Measurements from ENCODE around the gene C6orf89. TPM values are rescaled to one million over a fixed set of nuclear protein-coding genes. Genes with fewer than 3 reads are reported as not detected.

The C6orf89 gene, protein sequence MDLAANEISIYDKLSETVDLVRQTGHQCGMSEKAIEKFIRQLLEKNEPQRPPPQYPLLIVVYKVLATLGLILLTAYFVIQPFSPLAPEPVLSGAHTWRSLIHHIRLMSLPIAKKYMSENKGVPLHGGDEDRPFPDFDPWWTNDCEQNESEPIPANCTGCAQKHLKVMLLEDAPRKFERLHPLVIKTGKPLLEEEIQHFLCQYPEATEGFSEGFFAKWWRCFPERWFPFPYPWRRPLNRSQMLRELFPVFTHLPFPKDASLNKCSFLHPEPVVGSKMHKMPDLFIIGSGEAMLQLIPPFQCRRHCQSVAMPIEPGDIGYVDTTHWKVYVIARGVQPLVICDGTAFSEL
- 30.6 TPM for polyA plus RNA-seq (ENCODE audit: insufficient read length)

DNA sequence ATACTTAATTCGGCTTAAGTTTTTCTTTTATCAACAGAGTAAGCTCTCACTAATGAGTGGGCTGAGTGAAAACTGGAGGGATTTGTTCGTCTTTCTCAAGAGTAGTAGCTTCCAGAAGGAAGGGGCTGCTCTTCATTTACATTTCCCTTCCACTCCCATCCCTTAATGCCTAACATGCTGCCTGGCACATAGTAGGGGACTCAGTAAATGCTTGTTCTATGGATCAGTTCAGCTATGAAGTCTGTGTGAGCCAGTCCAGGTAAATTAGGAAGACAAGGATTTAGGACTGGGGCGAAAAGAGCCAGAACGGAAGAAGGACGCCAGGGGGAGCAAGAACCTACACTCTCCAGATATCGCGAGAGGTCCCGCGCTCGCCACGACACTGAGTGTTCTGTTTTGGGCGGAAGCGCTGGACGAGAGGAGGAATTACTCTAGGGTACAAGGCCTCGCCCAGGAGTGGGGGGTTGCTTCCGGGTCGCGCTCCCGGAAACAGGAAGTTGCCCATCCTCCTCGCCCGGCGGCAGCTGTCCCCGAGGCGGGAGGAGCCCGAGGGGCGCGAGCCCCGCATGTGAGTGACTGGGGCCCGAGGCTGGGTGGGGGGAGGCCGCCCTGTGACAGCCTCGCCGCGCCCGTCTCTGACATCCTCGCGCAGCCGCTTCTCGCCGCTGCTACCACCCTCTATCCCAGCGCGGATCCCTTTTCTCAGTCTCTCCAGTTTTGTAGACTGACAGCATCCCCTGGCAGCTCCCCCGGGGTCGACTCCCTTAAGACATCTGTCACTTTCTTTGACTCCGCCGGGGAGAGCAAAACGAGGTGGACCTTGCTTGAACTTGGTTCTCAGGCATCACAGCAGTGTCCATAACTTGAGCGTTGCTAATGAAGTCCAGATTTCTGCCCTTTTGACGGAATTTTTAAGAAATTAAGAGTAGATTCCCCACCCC lies at the start of gene C6orf89:
Gene C6orf89 (plus strand): TSS at position 492 of the 941 bp plus-strand sequence. CDS start 13,493 bp downstream, outside the sequence.
- peak; percentile 93 for DNase-seq (ENCODE audit: low read depth)

DNA sequence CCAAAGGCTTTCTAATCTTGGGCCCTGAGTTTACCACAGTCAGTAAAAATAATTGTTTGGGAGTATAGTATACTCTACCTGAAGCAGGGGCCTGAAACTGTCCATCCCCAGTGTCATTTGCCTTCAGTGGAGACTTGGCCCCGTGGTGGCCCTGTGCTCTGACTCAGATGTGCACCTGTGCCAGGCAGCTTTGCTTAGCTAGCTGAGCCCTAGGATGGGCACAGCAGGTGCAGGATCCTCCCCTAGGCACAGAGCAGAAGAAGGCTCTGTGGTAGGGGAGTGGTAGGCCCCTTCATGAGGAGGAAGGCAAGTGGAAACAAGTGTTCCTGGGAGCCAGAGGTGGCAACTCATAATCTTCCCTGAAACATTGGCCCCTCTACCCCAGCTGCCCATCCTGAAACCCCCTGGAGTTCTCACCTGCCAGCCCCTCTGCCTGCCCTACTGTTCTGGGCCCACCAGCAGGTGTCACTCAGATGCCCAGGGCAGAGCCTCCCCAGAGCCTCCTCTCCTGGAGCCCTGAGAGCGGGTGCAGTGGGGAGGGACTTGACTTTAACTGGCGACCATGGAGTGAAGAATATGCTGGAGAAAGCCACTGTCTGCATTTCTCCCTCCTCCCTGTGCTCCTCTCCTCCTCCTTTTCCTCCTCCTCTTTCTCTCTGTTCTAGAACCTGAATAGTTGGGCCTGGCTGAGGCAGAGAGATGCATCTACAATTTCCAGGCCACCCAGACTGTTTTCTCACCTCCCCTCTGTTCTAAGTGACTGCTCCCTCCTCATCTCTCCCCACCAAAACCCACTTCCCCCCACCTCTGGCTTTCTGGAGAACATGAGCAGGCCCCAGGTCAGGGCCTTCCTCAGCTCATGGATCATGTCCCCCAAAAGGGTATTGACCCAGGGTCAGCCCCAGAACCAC lies 49.4 kb upstream of the C6orf89 start:
- no peak for DNase-seq (ENCODE audit: low read depth)

DNA sequence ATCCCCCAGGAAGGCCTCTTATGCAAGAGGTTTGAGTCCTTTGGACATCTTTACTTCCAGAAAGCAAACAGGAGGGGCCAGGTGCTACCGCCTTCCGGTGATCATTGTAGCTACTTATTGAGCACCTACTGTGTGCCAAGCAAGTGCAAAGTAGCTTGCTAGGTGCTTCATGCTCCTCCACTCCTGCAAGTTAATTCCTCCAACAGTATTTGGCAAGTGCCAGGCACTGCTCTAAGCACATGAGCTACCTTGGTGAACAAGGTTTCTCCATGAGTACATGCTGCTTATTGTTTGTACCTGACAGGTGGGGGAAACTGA lies 48.8 kb upstream of the C6orf89 start:
- DNase-seq (ENCODE audit: low read depth) = no peak

DNA sequence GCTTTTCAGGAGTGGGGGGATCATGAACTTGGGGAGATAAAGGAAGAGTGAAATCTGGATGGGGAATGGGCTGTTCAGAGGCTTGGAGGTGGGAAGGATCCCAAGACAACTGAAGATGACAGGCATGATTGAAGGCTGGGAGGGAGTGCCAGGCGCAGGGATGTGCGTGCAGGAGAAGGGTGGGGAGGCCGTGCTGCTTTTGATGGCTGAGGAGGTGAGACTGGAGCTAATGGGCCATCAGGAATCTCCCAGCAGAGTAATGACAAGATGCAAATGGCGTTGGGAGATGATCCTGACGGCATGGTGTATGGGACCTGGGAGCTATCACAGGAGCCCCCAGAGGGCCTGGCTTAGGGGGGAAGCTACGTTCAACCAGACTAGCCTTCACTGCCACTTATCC lies 48.1 kb upstream of the C6orf89 start:
- DNase-seq (ENCODE audit: low read depth) = no peak

DNA sequence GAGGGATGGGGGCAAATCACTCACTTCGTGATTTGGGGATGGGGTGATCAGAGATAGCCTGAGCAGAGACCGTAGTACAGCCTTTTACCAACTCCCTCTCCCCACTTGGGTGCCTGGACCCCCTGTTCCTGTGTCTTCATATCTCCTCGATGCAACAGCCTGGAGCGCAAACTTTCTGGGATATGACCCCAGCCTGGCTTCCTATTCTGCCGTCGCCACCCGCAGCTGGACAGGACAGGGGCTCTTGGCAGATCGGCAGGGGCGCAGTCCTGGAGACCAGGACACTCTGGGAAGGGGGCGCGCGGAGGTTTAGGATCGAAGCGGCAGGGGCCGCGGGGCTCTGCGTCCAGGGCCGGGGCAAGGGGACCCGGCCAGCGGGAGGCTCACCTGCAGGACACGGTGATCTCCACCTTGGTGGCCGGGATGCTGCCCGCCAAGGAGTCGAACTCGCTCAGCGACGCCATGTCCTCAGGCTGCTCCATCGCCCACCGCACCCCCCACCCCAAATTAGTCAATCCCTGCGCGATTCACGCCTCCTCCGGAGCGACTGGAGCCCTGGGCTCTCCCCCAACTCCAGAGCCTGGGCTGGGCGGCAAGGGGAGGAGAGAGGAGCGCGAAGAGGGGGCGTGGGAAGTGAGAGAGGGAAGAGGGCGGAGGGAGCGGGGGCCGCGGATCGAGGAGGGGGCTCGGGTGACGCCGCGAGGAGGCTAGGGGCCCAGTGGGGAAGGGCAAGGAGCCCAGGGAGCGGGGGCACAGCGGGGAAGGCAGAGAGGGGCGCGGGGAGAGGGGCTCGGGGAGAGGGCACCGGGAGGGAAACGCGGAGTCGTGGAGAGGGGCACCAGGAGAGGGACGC lies 46.6 kb upstream of the C6orf89 start, which contains the start of gene CPNE5:
Gene CPNE5 (minus strand): TSS at position 549 of the 853 bp plus-strand sequence. CDS start 67 bp downstream, at position 482.
- no peak for DNase-seq (ENCODE audit: low read depth)

DNA sequence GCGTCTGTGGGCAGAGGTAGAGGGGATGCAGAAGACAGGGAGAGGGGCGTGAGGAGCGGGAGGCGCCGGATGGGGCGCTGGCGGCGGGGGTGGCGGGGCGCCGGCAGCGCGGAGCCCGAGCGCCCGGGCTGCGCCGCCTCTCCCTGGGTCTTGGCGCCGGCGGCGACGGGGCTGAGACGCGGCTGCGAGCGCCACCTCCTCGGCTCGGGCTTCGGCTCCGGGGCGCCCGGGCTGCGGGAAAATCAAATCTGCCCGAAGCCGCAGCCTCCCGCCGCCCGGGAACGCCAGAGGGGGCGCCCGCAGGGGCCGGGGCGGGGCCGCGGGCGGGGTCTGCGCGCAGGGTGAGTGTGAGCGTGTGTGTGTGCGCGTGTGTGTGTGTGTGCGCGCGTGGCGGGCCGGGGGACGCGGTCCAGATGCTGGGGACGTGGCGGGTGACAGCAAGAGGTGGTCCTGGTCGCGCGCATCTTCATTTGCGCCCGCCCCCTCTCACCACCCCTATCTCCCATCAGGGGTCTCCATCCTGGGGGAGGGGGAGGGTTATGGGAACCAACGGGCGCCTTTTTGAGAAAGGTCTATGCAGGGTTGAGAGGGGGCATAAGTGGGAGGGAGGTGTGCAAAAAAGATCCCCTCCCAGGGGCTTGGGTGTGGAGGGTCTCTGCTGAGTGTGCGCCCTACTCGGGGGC lies 45.9 kb upstream of the C6orf89 start:
- DNase-seq (ENCODE audit: low read depth) = no peak

DNA sequence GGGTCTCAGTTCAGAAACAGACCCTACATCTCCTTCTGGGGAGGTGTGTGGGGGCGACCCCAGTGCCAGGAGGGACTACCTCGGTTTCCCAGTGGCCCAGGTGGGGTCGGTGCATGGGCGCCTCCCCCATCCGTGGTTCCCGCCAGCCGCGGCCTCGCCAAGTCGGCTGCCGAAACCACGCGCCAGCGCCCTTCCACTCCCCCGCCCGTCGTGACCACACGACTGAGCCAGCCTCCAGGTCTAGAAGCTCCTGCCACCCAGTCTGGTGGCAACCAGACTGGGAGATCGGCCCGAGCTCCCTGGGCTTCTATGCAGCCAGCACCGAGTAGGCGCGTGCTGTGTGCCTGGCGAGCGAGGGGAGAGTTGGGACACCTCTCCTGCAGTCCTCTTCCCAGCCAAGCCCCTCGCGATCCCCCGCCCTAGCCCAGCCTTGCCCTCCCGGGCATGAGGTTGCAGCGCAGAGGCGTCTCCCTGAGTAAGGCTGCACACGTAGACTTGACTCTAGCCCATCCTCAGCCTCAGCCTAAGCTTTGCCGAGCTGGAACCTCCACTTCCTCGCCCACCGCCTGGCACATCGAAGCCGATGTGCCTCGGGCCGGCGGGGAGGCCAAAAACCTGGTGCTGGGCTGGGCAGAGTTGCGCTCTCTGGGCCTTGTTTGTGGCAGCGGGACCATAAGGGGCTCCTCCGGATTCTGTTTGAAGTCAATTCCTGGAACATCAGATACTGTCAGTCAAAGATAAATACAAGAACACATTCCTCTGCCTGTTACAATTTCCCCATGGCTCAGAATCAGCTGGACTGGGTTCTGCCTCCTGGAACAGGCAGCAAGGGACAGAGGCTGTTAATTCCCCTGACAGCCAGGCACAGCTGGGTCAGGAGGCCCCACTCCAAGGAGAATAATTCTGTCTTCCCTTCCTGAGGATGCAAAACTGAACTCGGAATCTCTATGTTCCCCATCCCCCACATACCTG lies 45.0 kb upstream of the C6orf89 start:
- DNase-seq (ENCODE audit: low read depth) = no peak

DNA sequence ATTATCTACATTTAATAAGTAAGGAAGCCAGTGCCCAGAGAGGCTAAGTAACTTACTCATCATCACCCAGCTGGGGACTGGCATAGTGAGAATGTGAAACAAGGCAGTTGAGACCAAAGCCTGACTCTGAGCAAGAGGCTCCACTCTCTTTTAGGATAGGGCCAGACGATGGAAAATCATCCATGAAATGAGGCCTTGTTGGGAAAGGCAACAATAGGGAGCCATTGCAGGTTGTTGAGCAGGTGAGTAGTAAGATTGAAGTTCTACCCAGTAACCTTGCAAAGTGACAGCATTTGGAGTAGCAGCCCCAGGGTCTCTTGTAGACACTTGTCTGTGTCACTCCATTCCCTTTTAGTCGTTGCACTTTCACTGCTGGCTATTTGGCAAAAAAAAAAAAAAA lies 44.0 kb upstream of the C6orf89 start:
- DNase-seq (ENCODE audit: low read depth) = no peak

DNA sequence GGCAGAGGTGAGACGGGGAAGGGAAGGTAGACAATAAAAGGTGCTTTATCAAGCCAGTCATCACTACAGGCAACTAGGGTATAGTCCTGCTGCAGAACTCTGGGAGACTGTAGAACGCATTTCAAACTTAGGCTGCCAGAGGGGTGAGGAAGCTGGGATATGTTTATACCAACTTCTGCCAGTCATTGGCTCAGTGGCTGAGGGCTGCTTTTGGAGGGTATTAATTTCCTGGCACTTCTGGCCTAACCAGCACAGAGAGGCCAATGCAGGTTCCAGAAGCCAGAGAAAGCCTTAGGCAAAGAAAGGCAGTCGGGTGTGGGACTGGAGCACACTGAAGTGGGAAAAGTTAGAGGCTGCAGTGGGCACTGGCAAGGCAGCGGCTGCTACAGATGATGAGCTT lies 42.6 kb upstream of the C6orf89 start:
- no peak for DNase-seq (ENCODE audit: low read depth)

DNA sequence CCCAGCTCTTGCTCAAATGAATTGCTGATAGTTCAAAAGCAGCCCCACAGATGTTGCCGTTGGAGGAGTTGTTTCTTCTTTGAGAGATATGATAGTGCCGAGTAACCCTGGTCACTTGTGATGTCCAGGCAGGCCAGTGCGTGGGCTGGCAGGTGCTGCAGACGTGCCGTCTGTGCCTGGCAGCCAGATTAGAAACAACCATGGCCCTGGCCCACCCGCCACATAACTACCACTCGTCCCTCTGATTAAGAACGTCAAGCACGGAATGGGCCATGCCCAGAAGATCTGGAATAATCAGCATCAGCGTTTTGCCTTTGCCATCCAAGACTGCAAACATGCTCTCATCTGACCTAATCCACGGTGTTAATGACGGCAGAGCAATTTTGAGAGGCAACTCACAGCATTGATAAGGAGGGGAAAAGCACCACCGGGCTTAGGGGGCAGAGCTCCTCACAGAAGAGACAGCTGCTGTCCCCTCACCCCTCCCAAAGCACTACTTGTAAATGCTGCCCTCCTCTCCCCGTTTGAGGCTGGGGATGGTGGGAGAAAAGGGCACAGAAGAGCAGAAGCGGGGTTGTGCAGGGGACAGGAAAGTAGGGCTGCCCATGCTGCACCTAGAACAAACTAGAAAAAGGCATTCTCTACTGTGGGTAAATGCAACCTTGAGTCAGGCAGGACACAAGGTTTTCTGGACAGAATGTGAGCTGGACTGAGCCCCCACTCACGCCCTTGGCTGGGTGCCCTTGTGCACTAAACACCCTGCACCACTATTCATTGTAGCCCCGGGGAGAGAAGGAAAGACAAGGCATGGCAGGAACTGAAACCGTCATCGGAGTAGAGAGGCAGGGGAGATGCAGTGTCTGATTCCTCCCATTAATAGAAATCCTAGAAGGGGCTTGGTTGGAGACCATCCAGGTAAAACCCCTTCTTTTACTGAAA lies 41.3 kb upstream of the C6orf89 start:
- DNase-seq (ENCODE audit: low read depth) = no peak

DNA sequence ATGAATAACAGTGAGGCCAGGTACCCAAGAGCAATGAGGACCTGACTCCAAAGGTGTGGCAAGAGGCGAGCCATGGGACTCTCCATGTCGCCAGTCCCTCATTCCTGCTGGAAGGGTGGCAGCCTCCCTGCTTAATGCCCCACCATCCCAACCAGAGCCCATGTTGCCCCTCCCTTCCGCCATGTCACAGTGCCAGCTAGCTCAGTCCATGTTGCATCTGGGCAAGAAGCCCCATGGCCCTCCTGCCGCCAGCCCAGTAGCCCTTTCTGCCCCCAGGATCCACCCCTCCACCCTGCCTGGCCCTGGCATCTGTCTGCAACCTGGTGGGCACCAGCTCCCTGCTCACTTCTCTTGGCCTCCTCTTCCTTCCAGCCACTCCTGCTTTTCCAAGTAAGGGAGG lies 40.5 kb upstream of the C6orf89 start:
- DNase-seq (ENCODE audit: low read depth) = no peak

DNA sequence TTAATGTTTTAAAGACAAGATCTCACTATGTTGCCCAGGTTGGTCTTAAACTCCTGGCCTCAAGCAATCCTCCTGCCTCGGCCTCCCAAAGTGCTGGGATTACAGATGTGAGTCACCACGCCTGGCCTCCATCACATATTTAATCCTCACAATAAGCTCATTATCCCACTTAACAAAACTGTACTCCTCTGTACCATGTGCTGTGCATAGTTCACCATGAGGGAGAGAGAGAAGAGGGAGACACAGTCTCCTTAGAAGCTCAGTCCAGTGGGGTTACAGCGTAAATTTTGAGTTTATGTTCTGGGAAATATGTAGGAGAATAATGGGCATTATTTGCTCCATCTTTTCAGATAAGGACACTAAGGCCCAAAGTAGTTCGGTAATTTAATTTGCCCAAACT lies 38.6 kb upstream of the C6orf89 start:
- no peak for DNase-seq (ENCODE audit: low read depth)

DNA sequence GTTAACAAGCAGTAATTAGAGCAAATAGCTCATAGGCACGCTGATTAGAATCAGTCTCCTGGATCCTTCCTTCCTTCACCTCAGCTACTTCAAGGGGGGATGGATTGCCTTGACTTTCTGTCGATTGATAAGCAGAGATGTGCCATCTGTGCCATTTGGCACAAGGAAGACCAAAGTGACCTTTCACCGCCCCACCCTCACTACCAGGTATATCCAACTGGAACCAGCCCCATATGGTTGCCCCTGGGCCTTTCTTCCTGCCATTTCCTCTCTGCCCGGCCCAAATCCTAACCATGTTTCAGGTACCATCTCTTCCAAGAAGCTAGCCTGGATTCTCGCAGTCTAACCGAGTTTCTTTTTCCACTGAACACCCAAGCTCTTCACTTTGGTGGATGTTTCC lies 37.8 kb upstream of the C6orf89 start:
- no peak for DNase-seq (ENCODE audit: low read depth)

DNA sequence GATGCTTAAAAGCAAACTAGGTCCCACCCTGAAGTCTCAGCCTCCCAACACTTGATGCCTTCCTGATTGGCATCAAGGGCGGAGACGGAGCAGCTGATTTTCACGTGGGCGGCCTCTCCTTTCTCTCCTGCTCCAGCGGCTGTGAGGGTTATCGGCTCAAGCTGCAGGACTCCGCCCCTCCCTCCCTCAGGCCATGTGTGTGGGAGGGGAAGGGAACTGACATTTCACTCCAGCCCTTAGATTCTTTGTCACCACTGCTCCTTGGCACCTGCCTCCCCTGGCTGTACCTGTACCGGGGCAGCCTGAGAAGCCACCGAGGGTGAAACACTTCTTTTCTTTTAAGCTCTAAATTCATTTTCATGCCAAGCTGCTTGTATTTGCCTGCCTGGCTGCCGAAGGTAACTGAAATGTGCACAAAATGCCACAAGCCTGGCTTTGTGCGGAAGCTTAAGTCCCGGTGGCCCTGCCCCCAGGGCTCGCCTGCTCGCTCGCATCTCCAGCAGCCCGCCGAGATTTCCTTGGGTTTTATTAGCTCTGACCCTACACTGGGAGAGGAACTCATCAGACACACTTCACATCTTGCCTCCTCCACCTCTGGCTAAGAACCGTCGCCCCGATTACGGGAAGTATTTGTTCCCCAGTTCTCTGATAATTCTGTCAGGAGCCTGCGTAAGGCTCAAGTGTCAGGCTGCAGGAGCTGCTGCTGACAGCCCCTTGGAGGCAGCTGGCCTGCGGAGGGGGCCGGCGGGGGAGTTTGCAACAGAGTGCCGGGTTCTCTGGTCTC lies 36.9 kb upstream of the C6orf89 start:
- no peak for DNase-seq (ENCODE audit: low read depth)

DNA sequence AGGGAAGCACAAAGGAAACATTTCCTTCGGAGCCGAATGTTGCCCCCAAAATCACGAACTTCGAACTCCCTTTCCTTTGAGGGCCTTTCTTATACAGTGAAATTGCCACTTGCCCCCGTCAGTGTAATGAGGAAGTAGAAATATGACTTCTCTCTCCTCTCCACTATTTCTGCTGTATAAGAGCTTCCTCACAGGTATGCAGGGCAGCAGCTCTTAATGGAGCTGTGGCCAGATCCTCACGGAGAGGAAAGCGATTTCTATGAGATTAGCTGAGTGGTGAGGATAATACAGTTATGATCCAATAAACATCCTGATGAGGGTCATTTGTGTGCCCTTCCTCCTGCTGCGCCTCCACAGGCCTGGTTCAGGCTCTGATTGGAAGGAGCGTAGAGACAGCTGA lies 35.7 kb upstream of the C6orf89 start:
- no peak for DNase-seq (ENCODE audit: low read depth)

DNA sequence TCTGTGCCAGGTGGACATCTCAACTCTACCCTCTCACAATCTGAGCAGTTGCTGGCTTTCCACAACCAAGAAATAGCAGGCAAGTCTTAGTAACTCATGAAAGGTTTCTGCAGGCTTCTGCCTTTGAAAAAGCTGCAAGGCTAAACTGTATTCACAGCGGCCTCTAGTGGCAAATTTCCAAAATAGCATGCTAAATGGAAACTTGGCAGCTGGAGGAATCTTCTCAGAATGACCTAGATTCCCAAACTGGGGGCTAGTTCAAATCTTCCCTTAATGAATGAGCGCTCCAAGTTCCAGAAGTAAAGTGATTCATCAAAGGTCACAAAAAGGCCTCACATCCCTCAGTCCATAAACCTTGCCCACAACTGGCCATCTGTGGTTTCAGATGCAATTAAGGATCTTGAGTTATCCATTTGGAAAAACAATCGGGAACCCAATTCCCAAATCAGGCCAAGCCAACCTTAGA lies 34.6 kb upstream of the C6orf89 start:
- DNase-seq (ENCODE audit: low read depth) = peak; percentile 62

DNA sequence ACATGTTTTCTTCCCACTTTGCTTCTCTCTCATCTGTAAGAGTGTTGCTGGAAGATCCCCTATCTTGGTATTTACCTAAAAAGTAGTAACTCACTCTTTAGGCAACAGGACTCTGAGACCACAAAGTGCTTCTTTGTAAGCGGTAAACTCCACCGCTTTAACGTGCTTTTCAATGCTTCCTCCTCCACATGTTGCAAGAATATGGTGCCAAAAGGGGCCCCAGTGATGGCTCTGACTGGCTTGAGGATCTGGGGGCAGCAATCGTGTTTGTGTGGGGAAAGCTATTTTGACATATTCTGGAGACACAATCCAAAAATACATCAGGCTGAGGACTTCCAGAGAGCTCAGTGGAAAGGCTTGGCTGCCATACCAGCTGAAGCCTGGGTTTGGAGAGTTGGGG lies 34.1 kb upstream of the C6orf89 start:
- no peak for DNase-seq (ENCODE audit: low read depth)

Measured in forelimb muscle (tissue), 1 donor.